ENCODE measurements around the gene GRHL3. TPM values are rescaled to one million over a fixed set of nuclear protein-coding genes. Genes with fewer than 3 reads are reported as not detected.

The GRHL3 gene
- 0.25 TPM in 1 of 2 replicates, not detected in the other for total RNA-seq (2013; cell fraction: nucleolus; rRNA removed)
- total RNA-seq (2014; rRNA removed) (0.11 and 0.17 TPM in 2 replicates), total RNA-seq (2014; rRNA removed; fragmentation: Illumina TruSeq; extraction: Trizol) (0.14 and 0.27 TPM in 2 replicates), total RNA-seq (2021) (0.51 TPM in 2 replicates), polyA plus RNA-seq (2011; rRNA removed) (0.18 TPM in 1 of 2 replicates, not detected in the other), polyA plus RNA-seq (2014; fragmentation: Illumina TruSeq; extraction: Trizol) (0.41 TPM in 1 of 2 replicates, not detected in the other), polyA plus RNA-seq (2014; fragmentation: Nextera tagmentation; extraction: Ambion mirVana) (under 1 TPM; 0.07 to 0.21 TPM), polyA plus RNA-seq (2014; rRNA removed) (0.13 and 0.56 TPM in 2 replicates), polyA plus RNA-seq (2016; fragmentation: Nextera tagmentation; extraction: Ambion mirVana) (under 1 TPM; 0.70 to 0.87 TPM), polyA minus RNA-seq (2011; rRNA and poly(A)+ RNA removed) (not detected in 2 replicates), Bru-seq, nascent RNA (percentile 25 among the genes with signal in this experiment), BruChase-seq, experiment 1, labeled RNA remaining after a 6-hour chase (percentile 16 among the genes with signal in this experiment), BruChase-seq, experiment 2, labeled RNA remaining after a 2-hour chase (percentile 14 among the genes with signal in this experiment)
- polyA plus RNA-seq (2011; ENCODE audit: low read depth), result 0.17 TPM
- 0.13 TPM in 2 replicates for polyA plus RNA-seq (2011; cell fraction: cytosol; rRNA removed)
- 0.44 and 0.48 TPM in 2 replicates for polyA plus RNA-seq (2011; cell fraction: nucleus; rRNA removed)
- polyA plus RNA-seq (2012), result 0.27 and 0.41 TPM in 2 replicates
- polyA minus RNA-seq (2011; cell fraction: cytosol; rRNA and poly(A)+ RNA removed), result not detected in 2 replicates
- polyA minus RNA-seq (2011; cell fraction: nucleus; rRNA and poly(A)+ RNA removed), result not detected in 2 replicates
- long read RNA-seq, experiment 1, result 0 reads
- long read RNA-seq, experiment 2, result 0 reads

GRCh38 chr1:24319312-24319863, at the start of gene GRHL3:
GRHL3 (plus strand) TSS chr1:24319357; CDS start chr1:24319552, 195 bp downstream.
- intact Hi-C loops (cut with micrococcal nuclease; ENCODE audit: unreplicated experiment), result no loop called here
- H3K9me3 ChIP-seq (replicated peaks; ENCODE audit: control insufficient read depth, insufficient read depth, low read length), result no peaks in the 10 kb centered on the region
- FAIRE-seq (no peak), ATAC-seq (no peak), DNase-seq (ENCODE audit: low read depth, low spot score) (no peak)
- BruUV-seq (replicated peaks), result no TSS peak
- peaks cover 21% of the 10 kb centered on the region for H3K4me1 ChIP-seq (ENCODE audit: control insufficient read depth, insufficient read depth, low read length)
- WGBS (ENCODE audit: insufficient coverage, insufficient replicate concordance, low lambda C conversion rate, missing lambda C conversion rate), result 8% methylated on average over 21 of the region's 21 CpGs
- SMC1A ChIA-PET (ENCODE audit: uncharacterized antibody, unreplicated experiment), result interaction anchor here (0.9 to 1.4 kb wide), 2 partner anchors 33 to 120 kb away, joined by 3 to 4 read pairs; no protein-coding TSS in a partner anchor
- TF ChIP-seq NR2C1 (IDR thresholded peaks at IDR 0.05) (no peak), SKIL (IDR thresholded peaks at IDR 0.05; ENCODE audit: low read depth, poor library complexity, severe bottlenecking) (no peak), PML (IDR thresholded peaks at IDR 0.05; ENCODE audit: low read length) (no peak), ATF3 (IDR thresholded peaks at IDR 0.05; ENCODE audit: borderline replicate concordance, extremely low read depth, low read depth, low read length) (no peak), CHD4 (IDR thresholded peaks at IDR 0.05) (no peak), POLR2AphosphoS2 (IDR thresholded peaks at IDR 0.05; ENCODE audit: low read depth, low read length) (no peak), ZBED1 (IDR thresholded peaks at IDR 0.05; ENCODE audit: borderline replicate concordance) (no peak)
- TF ChIP-seq, protein P1, sequence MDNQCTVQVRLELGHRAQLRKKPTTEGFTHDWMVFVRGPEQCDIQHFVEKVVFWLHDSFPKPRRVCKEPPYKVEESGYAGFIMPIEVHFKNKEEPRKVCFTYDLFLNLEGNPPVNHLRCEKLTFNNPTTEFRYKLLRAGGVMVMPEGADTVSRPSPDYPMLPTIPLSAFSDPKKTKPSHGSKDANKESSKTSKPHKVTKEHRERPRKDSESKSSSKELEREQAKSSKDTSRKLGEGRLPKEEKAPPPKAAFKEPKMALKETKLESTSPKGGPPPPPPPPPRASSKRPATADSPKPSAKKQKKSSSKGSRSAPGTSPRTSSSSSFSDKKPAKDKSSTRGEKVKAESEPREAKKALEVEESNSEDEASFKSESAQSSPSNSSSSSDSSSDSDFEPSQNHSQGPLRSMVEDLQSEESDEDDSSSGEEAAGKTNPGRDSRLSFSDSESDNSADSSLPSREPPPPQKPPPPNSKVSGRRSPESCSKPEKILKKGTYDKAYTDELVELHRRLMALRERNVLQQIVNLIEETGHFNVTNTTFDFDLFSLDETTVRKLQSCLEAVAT (IDR thresholded peaks at IDR 0.05), result no peak
- TF ChIP-seq, protein P2, sequence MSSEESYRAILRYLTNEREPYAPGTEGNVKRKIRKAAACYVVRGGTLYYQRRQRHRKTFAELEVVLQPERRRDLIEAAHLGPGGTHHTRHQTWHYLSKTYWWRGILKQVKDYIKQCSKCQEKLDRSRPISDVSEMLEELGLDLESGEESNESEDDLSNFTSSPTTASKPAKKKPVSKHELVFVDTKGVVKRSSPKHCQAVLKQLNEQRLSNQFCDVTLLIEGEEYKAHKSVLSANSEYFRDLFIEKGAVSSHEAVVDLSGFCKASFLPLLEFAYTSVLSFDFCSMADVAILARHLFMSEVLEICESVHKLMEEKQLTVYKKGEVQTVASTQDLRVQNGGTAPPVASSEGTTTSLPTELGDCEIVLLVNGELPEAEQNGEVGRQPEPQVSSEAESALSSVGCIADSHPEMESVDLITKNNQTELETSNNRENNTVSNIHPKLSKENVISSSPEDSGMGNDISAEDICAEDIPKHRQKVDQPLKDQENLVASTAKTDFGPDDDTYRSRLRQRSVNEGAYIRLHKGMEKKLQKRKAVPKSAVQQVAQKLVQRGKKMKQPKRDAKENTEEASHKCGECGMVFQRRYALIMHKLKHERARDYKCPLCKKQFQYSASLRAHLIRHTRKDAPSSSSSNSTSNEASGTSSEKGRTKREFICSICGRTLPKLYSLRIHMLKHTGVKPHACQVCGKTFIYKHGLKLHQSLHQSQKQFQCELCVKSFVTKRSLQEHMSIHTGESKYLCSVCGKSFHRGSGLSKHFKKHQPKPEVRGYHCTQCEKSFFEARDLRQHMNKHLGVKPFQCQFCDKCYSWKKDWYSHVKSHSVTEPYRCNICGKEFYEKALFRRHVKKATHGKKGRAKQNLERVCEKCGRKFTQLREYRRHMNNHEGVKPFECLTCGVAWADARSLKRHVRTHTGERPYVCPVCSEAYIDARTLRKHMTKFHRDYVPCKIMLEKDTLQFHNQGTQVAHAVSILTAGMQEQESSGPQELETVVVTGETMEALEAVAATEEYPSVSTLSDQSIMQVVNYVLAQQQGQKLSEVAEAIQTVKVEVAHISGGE (CRISPR knock-in tag; IDR thresholded peaks at IDR 0.05), result no peak
- H3K27ac ChIP-seq (ENCODE audit: control insufficient read depth, insufficient read depth), result no peak within 1 kb of the TSS
- H3K79me2 ChIP-seq (ENCODE audit: control insufficient read depth, insufficient read depth, low read length), result no peaks in the 10 kb centered on the region
- H3K9ac ChIP-seq (ENCODE audit: control insufficient read depth, insufficient read depth, low read length), result no peak within 1 kb of the TSS
- CTCF ChIA-PET, result interaction anchor here (0.6 to 1.9 kb wide), 4 partner anchors 74 to 539 kb away, joined by 3 to 6 read pairs (median 4); no protein-coding TSS in a partner anchor
- POLR2A ChIA-PET, result interaction anchor here (0.6 kb wide), 1 partner anchor 931 kb away, joined by 7 read pairs; no protein-coding TSS in a partner anchor
- H3K36me3 ChIP-seq (ENCODE audit: control insufficient read depth in 2 of 2, insufficient read depth in 2 of 2, low read length in 1 of 2), result no peaks in the 10 kb centered on the region
- RAD21 ChIA-PET (ENCODE audit: unreplicated experiment), result interaction anchor here (1.0 to 1.1 kb wide), 2 partner anchors 72 to 169 kb away, joined by 3 read pairs; no protein-coding TSS in a partner anchor
- H3K4me2 ChIP-seq (ENCODE audit: control insufficient read depth, insufficient read depth), result peak within 1 kb of the TSS; percentile 10
- no peak within 1 kb of the TSS; the same call in 1 of the 2 replicates for H2AFZ ChIP-seq (ENCODE audit: control insufficient read depth, low read depth, low read length)
- in situ Hi-C loops (cut with MboI), result no loop called here
- H3K4me3 ChIP-seq, result peak within 1 kb of the TSS; percentile 15; the same call in 1 of the 2 replicates
- no peaks in the 10 kb centered on the region for H4K20me1 ChIP-seq (ENCODE audit: control insufficient read depth, insufficient read depth)
- H3K27me3 ChIP-seq (replicated peaks in 1 of 2; ENCODE audit: control insufficient read depth in 2 of 2, insufficient read depth in 2 of 2, low read length in 1 of 2), result peaks cover 11 to 20% of the 10 kb centered on the region in 2 experiments
